EH (cell line): ENCODE measurements around the gene LLGL2.

Experiments used
- DNase-seq: peaks from one replicate; pipeline ENCODE4 v3.0.0-alpha.2; 2015; ENCODE audit warnings: low read depth

LLGL2 gene

DNA sequence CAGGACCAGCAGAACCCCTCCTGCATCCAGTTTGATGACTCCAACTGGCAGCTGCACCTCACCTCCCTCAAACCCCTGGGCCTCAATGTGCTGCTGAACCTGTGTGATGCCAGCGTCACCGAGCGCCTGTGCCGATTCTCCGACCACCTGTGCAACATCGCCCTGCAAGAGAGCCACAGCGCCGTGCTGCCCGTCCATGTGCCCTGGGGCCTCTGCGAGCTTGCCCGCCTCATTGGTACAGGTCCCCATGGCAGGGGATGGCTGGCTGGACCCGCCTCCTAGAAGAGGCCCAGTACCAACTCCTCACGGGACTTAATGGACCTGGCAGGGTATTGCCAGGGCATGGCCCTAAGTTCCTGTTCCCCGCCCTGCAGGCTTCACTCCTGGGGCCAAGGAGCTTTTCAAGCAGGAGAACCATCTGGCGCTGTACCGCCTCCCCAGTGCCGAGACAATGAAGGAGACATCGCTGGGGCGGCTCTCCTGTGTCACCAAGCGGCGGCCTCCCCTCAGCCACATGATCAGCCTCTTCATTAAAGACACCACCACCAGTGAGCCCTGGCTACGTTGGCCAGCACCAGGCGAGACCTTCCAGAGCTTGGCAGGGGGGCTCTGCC, 32.8 kb upstream of the LLGL2 start:
- DNase-seq, result no peak

DNA sequence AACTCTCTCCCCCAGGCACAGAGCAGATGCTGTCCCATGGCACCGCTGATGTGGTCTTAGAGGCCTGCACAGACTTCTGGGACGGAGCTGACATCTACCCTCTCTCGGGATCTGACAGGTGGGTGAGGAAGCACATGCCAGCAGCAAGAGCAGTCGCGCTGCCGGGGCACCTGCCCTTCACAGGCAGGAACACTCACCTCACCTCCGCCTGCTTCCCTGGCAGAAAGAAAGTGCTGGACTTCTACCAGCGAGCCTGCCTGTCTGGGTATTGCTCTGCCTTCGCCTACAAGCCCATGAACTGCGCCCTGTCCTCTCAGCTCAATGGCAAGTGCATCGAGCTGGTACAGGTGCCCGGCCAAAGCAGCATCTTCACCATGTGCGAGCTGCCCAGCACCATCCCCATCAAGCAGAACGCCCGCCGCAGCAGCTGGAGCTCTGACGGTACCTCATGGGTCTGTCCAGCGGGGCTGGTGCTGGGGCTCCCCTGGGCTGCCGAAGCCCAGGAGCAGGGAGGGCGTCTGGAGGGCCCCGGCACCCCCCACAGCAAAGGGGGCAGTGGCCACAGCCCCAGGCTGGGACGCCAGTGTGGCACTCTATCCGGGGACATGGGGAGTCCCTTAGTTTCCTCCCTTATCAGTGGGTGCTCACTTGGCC, 31.9 kb upstream of the LLGL2 start:
- DNase-seq, result no peak

DNA sequence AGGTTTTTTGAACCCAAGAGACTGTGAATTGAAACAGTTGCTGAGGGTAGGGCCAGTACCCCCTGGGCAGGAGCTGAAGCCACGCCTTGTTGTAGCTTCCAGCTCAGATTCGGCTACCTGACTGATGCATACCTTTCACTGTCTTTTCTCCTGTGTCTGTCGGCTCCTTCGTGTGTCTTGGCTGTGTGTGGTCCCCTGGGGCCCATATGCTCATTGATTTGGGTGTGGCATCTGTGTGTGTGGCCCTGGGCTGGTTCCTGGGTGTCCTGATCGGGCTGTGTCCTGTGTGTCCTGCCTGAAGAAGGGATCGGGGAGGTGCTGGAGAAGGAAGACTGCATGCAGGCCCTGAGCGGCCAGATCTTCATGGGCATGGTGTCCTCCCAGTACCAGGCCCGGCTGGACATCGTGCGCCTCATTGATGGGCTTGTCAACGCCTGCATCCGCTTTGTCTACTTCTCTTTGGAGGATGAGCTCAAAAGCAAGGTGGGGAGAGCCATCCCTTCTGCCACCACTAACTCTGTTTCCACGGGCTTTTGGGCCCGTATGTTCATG, 31.1 kb upstream of the LLGL2 start:
- DNase-seq, result no peak

DNA sequence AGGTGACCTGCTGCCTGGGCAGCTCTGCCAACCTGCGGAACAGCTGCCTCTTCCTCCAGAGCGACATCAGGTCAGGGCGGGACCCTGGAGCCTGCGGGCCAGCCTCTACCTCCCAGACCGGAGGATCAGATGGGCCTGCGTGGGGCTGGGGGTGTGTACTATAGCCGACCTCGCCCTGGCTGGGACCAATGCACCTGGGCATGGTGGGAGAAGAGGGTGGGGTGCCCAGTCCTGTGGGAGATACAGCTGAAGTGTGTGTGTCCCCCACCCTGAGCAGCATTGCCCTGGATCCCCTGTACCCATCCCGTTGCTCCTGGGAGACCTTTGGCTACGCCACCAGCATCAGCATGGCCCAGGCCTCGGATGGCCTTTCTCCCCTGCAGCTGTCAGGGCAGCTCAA, 29.5 kb upstream of the LLGL2 start:
- no peak for DNase-seq

DNA sequence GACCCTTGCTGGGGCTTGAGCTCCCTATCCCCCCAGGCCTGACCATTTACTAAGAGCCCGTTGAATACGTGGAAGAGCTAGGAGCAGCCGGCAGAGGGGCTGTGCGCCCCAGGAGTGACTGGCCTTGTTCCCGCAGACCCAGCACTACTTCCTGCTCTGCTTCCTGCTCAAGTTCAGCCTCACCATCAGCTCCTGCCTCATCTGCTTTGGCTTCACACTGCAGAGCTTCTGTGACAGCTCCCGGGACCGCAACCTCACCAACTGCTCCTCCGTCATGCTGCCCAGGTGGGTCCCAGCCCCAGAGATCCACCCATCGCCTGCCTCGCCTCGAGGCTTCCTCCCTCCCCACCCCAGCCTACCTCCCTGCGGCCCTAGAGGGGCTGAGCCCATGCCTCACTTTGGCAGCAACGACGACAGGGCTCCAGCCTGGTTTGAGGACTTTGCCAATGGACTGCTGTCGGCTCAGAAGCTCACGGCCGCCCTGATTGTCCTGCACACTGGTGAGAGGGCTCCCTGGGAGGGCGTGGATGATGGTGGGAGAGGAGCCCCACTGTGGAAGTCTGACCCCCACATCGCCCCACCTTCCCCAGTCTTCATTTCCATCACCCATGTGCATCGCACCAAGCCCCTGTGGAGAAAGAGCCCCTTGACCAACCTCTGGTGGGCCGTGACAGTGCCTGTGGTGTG, 27.3 kb upstream of the LLGL2 start:
- DNase-seq, result no peak

DNA sequence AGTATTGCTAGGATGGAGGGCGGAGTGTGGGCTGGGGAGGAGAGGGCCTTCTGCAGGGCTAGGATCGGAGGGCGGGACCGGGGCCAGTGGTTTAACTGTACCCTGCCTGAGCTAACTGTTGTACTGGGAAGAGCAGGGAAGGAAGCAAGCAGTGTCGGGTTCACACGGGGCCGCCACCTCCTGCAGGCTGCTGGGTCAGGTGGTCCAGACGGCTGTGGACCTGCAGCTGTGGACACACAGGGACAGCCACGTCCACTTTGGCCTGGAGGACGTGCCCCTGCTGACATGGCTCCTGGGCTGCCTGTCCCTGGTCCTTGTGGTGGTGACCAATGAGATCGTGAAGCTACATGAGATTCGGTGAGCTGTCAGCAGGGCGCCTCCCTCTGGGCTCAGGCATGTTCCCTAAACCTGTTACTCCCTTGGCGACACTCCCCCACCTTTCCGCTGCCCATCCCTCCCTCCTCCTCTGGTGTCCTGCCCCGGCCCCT, 26.7 kb upstream of the LLGL2 start:
- peak; percentile 16 for DNase-seq

DNA sequence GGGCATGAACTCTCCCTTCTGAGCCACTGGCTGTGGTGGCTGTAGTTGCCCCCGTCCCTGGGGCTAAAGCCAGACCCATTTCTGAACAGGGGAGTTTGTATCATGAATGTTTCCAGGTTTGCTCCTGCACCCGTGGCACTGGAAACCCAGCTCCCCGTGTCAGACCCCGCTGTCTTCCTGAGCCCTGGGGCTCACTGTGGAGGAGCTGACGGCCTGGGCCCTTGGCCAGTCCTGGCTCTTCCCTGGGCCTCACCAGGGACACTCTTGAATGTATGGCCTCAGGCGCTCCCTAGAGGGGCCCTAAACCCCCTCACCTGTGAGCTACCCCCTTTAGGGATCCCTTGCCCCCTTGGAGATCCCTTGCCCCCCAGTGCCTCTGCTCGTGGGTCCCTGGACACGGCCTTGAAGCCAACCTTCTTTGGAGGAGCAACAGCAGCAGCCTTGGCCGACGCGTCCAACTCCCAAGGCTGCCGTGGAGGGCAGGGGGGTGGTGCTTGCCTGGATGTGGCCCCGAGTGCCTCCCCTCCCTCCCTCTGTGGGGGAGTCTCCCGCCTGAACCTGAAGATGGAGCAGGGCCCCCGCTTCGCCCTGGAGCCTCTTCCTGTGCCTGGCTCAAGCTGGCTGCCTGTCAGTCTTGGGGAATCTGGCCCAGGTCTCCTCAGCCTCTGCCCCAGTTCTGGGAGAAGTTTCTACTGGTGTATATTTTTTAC, 26.0 kb upstream of the LLGL2 start:
- no peak for DNase-seq

DNA sequence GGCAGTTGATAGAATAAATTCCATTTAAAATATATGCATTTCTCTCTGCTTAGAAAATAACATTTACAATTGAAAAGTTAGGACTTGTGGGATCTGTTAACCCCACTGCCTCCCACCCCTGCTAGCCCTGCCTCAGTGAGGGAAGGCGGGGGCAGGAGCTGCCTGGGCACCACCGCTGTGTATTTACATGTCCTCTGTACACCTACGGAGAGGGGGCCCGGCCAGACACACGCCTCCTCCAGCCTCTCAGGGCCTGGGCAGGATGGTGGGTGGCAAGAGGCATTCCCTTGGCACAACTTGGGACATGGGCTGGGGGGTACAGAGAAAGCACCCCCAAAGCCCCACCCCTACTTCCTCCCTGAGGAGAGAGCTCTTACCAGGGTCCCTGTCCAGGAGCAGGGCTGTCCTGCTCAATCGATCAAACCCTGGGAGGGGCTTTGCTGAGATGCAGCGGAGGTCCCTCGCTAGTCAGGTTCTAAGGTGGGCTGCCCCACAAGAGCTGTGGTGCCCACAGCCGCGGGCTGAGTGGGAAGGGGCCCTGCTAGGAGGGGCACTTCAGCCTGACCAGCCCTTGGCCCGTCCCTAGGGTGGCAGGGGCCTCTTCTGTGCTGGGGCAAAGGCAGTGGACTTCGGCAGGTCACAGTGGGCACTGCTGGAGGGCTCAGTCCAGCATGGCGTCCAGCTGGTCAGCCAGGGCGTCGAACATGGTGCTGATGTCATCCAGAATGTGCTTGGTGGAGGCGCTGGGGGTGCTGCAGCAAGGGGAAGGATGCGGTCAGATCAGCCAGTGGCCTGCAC, 24.9 kb upstream of the LLGL2 start:
- no peak for DNase-seq

DNA sequence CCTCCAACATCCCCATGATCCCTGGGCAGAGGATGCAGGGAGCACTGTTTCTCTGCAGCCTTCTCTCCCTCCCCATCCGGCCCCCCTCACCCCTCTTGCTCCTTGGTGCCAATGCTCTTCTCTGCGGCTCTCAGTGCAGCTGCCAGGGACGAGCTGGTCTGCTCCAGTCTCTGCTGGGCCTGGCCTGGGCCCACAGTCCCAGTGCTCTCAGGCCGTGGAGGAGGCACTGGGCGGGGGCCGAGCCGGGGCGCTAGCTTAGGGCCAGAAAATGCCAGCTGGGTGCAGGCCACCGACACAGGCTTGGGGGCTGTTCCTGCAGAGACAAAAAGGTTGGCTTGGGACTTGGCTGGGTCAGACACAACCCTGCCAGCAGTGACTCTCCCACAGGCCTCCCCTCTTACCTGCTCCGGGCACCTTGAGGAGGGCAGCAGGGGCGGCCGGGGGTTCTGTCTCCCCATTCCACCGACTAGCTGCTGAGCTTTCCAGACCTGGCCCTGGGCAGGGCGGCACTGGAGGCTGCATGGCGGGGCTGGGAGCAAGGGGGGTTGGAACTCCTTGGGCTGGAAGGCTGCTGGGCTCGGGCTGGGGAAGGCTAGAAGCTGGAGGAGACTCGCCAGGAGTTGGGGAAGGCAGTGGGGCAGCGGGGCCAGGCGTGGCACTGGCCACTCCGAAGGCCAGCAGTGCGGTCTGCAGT, 24.0 kb upstream of the LLGL2 start:
- DNase-seq, result no peak

DNA sequence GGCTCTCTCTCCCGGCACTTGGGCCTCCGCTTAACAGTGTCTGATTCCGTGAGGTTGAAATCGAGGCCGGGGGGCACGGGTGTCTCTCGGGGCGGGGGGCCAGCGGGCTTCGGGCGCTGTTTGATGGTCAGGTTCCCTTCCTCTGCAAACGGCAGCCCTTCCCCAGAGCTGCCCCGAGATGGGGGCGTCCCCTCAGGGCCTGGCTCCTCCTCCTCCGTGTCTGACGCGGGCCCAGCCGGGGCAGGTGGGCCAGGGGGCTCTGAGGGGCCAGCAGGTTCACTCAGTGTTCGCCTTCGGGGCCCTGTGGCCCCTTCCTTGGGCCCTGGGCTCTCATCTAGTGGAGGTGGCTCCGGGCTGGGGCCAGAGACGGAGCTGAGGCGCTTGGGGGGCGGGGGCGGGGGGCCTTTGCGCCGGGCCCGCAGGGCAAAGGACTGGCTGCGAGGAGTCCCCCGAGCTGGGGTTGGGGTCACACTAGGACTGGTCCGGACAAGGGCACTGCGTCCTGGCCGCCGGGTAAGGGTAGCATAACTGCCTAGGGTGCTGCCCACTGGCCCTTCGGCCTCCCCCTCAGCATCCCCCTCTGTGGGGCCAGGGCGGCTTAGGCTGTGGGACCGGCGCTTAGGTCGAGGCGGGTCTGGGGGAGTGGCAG, 23.3 kb upstream of the LLGL2 start:
- no peak for DNase-seq

DNA sequence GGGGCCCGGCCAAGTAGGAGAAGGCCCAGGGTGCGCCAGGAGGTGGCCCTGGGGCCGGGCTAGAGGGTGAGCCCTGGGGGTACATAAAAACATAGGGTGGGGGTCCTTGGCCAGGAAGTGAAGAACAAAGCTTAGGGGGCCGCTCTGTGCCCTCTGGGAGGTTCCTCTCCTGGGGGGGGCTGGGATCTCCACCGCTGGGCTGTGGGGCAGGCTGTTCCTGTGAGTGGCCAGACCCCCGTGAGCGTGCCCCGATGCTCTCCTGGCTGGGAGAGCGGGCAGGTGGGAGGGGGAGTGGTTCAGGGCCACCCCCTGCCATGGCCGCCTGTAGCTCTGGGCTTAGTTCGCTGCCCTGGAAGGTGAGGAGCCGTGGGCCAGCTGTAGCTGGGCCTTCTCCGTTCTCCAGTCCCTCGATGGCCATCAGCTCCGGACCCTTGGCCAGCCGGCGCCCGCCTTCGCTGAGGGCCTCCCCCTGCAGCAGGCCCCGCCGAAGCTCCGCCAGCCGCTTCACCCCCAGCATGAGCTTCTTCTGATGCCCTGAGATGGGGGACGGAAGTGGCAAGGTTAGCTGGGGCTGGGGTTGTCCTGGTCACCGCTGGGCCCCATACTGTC, 22.7 kb upstream of the LLGL2 start:
- no peak for DNase-seq

DNA sequence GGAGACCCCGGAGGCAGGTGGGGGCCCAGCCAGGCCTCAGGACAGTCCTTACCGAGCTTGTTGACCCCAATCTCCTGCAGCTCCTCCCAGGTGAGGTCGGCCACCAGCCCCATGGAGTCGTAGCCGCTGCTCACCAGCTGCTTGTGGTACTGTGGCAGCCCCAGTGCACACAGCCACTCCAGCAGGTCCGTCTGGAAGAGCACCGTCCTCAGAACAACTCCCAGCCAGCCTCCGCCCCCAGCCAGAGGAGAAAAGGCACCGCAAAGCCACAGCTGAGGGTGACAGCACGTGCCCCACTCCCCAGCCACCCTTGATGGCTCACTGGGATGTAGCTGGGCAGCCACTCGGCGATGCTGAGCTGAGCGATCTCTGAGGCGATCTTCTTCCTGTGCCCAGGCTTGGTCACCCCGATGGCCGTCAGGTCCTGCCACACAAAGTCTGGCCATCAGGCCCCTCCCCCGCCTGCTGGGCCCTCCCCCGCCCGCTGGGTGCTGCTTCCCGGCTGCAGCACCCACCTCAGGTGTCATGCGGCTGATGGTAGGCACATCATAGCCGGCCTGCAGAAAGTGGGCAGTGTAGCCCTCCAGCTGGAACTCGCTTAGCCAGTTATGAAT, 22.1 kb upstream of the LLGL2 start:
- DNase-seq, result no peak

DNA sequence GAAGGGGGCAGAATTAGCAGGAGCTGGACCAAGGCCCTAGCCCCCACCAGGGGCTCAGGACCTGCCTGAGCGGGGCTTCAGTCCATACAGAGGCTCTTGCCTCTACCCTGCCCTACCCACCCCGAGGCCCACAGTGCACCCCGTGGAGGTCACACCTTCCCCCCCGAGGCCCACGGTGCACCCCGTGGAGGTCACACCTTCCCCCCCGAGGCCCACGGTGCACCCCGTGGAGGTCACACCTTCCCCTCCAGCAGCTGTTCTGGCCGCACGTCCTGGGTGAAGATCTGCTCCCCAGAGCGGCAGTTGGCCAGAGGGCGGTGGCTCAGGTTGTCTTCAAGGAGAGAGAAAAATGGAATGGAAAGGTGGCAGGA, 21.5 kb upstream of the LLGL2 start:
- no peak for DNase-seq

DNA sequence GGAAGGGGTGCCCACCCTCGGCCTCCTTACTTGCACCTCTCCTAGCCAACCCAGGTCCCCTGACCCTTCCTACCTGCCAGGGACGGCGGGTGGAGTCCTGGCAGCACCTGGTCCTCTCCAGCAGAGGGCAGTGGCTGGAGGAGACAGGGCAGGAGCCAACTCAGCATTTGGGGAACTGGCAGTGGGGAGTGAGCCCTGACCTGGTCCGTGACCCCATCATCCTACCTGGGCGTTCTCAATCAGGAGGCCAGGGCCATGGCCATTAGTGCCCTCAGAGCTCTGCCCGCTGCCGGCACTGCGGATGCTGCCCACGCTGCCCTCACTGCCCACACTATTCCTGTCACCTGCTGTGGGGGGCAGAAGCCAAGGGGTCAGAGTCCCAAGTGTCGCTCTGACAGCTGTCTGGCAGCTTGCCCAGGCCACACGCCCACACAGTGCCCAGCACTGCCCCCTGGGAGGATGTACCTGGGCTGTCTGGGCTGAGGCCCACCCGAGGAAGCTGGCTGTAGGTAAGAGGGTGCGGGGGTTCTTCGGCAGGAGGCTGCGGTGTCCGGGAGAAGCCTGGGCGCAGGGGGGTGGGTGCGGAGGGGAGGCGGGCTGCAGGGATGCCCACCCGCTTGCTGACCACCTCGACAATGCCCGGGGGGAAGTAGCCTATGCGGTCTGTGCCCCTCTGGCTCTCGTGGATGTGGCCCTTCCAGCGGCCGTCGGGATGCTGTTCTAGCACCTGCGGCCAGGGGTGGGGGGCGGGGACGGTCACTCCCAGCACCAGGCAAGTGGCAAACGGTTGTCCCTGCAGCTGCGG, 20.9 kb upstream of the LLGL2 start:
- peak; percentile 25 for DNase-seq

DNA sequence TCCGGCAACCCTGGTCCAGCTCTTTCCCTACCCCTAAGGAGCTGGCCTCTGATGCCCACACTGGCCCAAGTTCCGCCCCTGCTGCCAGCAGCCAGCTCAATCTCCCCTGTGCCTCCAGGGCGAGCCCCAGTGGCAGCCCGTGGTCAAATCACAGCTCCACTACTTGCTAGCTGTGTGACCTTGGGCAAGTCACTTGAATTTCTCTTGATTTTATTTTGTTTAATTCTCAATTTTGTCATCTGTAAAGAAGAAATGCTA, 20.4 kb upstream of the LLGL2 start:
- DNase-seq, result no peak

DNA sequence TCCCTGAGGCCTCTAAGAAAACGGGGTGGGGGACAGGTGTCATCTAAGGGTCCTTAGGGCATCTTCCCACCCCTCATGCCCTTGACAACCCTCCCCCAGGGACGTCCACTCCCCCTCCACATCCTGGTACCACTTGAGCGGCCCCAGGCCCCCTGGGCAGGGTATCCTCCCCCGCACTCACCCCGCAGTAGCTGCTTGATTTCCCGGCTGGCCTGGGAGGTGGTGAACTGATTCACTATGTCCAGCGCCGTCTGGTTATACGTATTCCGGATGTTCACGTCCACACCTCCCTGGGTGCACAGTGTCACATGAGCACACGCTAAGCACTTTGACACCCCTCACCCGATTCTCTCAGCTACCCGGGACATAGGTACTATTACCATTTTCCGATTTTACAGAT, 19.9 kb upstream of the LLGL2 start:
- no peak for DNase-seq

DNA sequence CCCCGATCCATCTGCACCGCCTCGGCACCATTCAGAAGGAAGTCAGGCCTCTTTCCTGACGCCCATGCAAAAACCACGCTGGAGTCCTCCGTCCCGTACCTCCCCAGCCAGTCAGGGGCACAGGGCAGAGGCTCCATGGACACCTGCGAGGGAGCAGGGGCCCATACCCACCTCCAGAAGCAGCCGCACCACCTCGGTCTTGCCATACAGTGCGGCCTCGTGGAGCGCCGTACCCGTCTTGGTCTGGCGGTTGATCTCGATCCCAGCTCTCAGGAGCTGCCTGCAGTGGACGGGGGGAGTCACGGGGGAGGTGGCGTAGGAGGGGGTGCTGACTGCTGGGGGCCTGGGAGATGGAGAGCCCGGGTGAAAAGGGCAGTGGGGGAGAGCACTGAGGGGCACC, 19.4 kb upstream of the LLGL2 start:
- DNase-seq, result no peak

DNA sequence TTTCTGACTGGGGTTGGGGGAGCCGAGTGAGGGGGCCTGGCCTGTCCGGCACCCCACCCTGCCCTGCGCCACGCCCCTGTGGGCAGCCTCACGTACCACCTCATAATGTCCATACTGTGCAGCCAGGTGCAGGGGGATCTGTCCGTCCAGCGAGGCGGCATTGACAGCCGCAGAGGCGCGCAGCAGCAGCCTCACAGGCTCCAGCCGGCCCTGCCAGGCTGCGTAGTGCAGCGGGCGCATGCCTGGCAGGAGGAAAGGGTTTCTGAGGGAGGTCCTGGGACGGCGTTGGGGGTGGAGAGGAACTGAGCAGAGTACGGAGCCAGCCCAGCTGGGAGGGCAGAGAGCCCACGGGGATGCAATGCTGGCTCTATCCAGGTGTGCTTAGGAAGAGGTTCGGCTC, 18.6 kb upstream of the LLGL2 start:
- DNase-seq, result no peak
